K562 (cell line): ENCODE measurements around the gene RSPH9.

Experiments
- CTCF ChIP-seq, 3 experiments: IDR thresholded peaks in 2 of 3; conservative IDR thresholded peaks in 1 of 3; 2 replicates each; pipeline ENCODE4 v1.5.1; 2011 to 2012; ENCODE audit warnings: low read length in 3 of 3, mild to moderate bottlenecking in 3 of 3, control low read depth in 2 of 3, improper control_type of control experiment in 1 of 3, inconsistent platforms in 1 of 3, low read depth in 1 of 3, mixed read lengths in 1 of 3, moderate library complexity in 1 of 3; ENCODE audit not compliant: insufficient read depth in 2 of 3
- FOXA3 ChIP-seq, 2 experiments: fragments of 450-650 bp in 1 of 2; sonication (generic) in 1 of 2; formaldehyde crosslinking; IDR thresholded peaks in 1 of 2; conservative IDR thresholded peaks in 1 of 2; 2 replicates each; pipeline versions ENCODE4 v1.4.0 to v1.8.0; 2020 to 2022; ENCODE audit warnings: mild to moderate bottlenecking in 2 of 2, missing genetic modification reagents in 1 of 2
- NONO ChIP-seq, 2 experiments: fragments of 200-400 bp in 1 of 2; fragments of 450-650 bp in 1 of 2; formaldehyde crosslinking in 1 of 2; IDR thresholded peaks; 2 replicates each; pipeline ENCODE4 v1.6.1; 2017; ENCODE audit warnings: low read depth in 2 of 2, mild to moderate bottlenecking in 2 of 2, moderate library complexity in 2 of 2, low read length in 1 of 2
- NR2C2 ChIP-seq, 2 experiments: fragments of 200-800 bp in 1 of 2; sonication (Bioruptor generic) in 1 of 2; sonication (generic) in 1 of 2; formaldehyde crosslinking in 1 of 2; IDR thresholded peaks; 2 replicates each; pipeline versions ENCODE4 v1.6.1 to v1.8.0; 2016 to 2022; ENCODE audit warnings: mild to moderate bottlenecking in 1 of 2, missing compliant biosample characterization in 1 of 2, missing genetic modification characterization in 1 of 2, missing genetic modification reagents in 1 of 2
- ZNF507 ChIP-seq: conservative IDR thresholded peaks from 2 replicates; pipeline ENCODE4 v1.6.1; 2017; ENCODE audit warnings: missing genetic modification characterization, missing compliant biosample characterization

- TF ChIP-seq NONO (IDR thresholded peaks at IDR 0.05; ENCODE audit: low read depth in 2 of 2, low read length in 1 of 2) (no peak), CTCF (IDR thresholded peaks at IDR 0.05 in 2 of 3, conservative IDR thresholded peaks at IDR 0.05 in 1 of 3; ENCODE audit: insufficient read depth in 2 of 3, low read depth in 1 of 3, low read length in 3 of 3) (no peak), NR2C2 (CRISPR knock-in tag; IDR thresholded peaks at IDR 0.05) (no peak), NR2C2 (tag; IDR thresholded peaks at IDR 0.05) (no peak), ZNF507 (no peak), FOXA3 (CRISPR knock-in tag; conservative IDR thresholded peaks at IDR 0.05 in 1 of 2, IDR thresholded peaks at IDR 0.05 in 1 of 2) (no peak)
Measured at GRCh38 chr6:43695967-43696291, 51.1 kb downstream of the RSPH9 start.
